Measurements from ENCODE around the gene PCSK2.

- no peak for TF ChIP-seq CTCF (conservative IDR thresholded peaks at IDR 0.05)
- no peak for TF ChIP-seq EZH2 (IDR thresholded peaks at IDR 0.05; ENCODE audit: low read depth)
These were observed 209.8 kb downstream of the PCSK2 start for GRCh38 chr20:17436664-17437063.

Data from PC-9 (cell line).